Measurements from ENCODE around the gene KCNN3.
A peak's percentile ranks its signal among the peaks of the same experiment; 100 is the strongest.

The KCNN3 gene

GRCh38 chr1:154840269-154841176 lies 29.6 kb downstream of the KCNN3 start:
- DNase-seq: no peak

DNA sequence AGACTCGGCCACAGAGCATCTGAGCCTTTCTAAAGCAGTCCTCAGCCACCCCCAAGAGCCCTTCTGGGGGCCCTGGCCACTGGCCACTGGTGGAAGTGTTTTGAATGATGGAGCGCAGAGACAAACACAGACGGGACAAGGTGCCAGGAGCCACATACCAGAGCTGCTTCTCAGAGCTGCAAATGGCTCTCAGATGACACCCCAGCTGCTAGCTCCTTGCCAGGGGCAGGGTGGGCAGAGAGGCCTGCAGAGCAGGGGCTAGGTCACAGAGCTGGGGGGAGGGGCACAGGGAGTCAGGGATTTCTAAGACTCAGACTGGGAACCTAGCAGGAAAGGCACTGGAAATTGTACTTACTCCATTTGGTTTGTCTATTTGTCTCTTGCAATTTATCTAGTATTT lies 30.4 kb downstream of the KCNN3 start:
- no peak for DNase-seq

GRCh38 chr1:154838988-154839387 lies 31.1 kb downstream of the KCNN3 start:
- no peak for DNase-seq

DNA sequence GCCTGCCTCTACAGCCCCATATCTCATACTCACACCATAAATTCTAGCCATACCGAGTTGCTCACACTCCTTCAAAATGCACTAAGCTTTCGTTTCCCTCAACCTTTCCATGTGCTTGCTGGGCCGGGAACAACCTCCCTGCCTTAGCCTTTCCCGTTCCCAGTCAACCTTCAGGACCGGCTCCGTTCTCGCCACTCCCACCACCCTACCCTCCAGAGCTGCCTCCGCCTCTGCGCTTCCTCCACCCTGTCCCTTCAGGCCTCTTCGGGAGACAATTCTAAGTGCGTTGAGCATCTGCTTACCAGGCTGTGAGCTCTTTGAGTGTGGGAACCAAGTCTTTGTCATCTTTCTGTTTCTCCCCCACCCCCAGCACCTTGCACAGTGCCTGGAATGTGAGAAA lies 31.6 kb downstream of the KCNN3 start:
- no peak for DNase-seq

- peak; percentile 54 for DNase-seq
Measured at GRCh38 chr1:154837672-154838171, 32.4 kb downstream of the KCNN3 start.

- DNase-seq: no peak
Measured at GRCh38 chr1:154837034-154837671, 32.9 kb downstream of the KCNN3 start.

DNA sequence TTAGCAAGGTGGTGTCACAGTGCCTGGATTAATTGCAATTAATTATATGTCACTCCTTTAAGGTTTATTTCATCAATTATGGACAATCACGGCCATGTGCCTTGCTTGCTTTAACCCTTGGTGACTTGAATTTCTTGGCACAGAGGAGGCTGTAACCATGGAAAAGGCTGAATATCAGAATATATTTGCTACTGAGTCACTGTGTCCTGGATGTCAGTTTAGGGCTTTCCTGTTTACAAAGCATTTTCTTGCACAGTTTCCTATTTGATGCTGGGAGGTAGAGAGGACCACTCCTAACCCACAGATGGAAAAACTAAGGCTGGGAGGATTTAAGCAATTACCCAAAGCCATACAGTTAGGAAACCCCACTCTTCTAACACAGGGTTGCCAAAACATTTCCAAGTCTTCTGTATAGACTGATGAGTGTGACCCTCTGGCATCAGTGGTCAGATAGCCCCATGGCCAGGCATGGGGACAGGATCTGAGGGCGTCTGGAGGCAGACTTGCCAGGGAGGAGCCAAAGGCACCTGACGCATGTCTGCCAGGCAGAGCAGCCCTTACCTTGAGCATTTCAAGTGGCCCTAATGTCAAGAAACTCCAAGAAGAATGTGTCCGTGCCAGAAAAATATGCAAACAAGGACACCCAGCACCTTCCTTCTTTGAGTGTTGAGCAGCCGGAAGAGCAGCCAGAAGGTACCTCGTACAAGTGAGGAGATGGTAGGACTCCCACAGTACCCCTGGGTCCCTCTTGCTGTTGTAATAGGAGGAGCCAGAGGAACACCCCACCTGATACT lies 34.4 kb downstream of the KCNN3 start:
- no peak for DNase-seq

GRCh38 chr1:154833841-154834240 lies 36.2 kb downstream of the KCNN3 start:
- DNase-seq: no peak

- no peak for DNase-seq
Measured at GRCh38 chr1:154833209-154833608, 36.9 kb downstream of the KCNN3 start.

- no peak for DNase-seq
Measured at GRCh38 chr1:154832384-154832783, 37.7 kb downstream of the KCNN3 start.

DNA sequence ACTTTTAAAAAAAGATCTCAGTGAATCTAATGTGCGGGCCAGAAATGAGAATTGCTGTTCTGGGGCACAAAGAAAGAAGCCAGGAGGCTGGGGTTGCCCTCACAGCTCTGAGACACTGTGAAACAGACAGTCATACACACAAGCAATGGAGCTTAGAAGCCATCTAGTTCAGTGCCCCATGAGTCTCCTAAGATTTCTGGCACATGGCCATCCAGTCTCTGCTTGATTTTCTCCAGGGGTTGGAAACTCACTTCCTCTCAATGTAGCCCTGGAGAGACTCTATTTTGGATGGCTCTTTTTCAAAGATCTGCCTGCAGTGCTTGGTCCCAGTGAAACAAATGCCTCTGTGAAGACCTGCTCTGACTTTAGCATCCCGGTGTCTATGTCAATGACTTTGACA lies 38.6 kb downstream of the KCNN3 start:
- no peak for DNase-seq

- DNase-seq: no peak
Measured at GRCh38 chr1:154829062-154829461, 41.0 kb downstream of the KCNN3 start.

DNA sequence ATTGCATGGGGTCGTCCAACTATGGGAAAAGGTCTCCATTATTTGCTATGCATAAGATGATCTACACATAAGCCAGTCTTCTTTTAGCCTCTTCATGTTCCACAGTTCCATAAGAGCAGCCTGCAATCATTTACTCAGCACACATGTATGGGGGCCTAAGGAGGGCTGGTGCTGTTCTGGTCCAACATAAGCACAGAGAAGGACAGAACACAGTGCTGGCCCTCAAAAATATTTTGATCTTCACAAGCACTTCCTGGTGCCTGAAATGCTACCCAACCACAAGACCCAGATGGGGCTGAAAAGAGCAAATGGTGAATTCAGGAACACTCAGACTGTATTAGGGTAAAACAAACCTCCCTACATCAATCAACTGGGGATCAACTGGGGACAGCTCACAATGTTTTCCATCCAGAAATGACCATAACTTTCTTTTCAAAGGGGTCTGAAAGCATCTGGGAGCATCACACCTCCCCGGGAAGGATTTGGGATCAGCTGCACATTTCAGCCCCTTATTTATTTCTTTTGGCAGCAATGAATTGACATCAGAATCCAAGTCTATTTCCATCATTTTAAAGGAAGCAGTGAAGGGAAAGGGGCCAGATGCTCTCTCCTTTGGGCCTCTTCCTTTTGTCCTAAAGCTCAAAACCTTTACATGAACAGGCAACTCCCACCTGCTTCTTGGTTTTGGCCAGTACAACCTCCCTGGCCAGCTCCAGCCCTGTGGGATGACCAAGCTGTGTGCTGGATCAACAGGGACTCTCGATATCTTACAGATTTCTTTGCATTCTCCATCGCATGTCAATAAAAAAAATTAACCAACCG lies 45.7 kb downstream of the KCNN3 start:
- no peak for DNase-seq

GRCh38 chr1:154822717-154823116 lies 47.4 kb downstream of the KCNN3 start:
- DNase-seq: no peak

GRCh38 chr1:154822233-154822632 lies 47.8 kb downstream of the KCNN3 start:
- DNase-seq: no peak

DNA sequence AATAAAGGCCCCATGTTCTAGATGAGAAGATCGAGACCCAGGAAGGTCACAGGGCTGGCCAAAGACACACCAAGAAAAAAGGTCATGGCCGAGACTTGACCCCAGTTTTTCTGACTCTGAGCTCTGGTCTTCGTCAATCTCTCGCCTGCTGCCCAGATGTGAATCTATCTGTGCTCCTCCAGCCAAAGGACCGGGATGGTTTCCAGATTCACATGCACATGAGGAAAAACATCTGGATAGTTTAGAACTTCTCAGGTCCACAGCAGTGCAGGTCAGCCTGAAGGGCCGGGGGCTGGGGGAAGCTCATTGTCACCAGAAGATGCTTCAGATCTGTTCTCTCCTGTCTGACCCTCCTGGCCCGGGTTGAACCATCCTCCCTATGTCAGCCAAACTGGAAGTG lies 49.0 kb downstream of the KCNN3 start:
- DNase-seq: no peak

DNA sequence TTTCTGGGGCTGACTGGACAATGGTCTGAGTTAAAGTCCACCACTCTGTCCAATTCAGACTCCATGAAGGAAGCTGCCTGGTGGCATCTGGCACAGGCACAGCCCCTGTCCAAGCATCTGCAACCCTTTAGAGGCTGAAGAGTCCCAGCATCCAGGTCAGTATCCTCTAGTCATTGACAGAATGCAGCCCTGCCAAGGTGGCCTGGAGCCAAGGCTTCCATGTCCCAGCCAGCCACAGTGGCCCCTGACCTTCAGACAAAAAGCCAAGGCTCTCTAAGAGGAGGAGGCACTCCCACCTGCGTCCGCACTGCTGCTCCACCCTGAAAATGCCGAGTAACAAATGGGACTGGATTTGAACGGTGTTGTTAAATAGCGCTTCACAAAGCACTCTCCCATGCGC lies 49.4 kb downstream of the KCNN3 start:
- DNase-seq: no peak

DNA sequence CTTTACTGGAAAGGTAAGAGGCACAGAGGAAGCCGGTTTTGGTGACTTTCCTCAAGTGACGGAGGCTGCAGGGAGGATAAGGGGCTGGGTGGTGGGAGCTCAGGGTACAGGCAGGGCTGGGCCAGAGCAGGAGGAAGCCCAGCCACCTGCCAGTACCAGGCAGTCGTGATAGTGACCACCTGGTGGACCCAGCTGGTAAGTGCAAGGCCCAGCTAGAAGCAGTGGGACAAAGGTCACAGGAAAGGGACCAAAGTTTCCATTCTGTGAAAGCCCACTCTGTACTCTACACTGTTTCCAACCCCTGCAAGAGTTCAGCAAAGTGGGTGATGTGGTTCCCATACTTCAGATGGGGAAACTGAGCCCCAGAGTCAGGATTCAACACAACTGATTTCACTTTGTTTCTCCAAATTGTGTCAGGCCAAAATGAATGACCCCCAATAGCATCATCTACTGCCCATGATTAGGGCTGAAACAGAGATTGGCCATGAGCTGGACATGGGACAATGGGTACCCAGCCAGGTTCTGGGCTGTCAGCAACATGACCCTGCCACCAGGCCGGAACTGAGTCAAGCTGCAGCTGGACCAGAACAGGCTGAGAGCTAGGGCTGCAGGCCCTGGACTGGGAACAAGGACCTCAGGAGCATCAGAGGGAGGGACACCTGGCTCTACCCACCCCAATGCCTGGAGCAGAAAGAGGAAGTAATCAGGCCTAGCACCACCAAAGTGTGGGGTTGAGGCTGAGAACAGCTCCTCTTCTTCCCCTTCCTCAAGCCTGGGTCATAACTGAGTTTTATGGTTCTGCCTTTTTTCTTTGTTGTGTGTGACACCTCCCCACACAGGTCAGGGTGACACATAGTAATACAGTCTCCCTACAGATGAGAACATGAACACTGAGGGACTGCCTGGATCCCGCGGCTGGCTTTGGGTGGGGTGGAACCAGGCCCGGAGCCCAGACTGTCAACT lies 50.2 kb downstream of the KCNN3 start:
- DNase-seq: peak; percentile 11

GRCh38 chr1:154818911-154819310 lies 51.2 kb downstream of the KCNN3 start:
- no peak for DNase-seq

- no peak for DNase-seq
Measured at GRCh38 chr1:154816937-154817336, 53.1 kb downstream of the KCNN3 start.

- no peak for DNase-seq
Measured at GRCh38 chr1:154816369-154816768, 53.7 kb downstream of the KCNN3 start.
